Activated naive CD4-positive, alpha-beta T cell treated with anti-CD3 and anti-CD28 coated beads, Interleukin-2, amount 50 U/mL, for 72 hours (primary cell): ENCODE results near the gene LIN28B. TPM values are rescaled to one million over a fixed set of nuclear protein-coding genes. Genes with fewer than 3 reads are reported as not detected.
"Not testable (repeated sequence)": the region's sequence is repeated elsewhere in the genome, so short reads cannot be mapped to it uniquely, and the experiment has no call there.

Experiments
- ATAC-seq, 2 donors: fragments of 150-1000 bp; cut with Tn5 transposase; 2 replicates each; pipeline ENCODE4 v1.10.0; 2021; ENCODE audit warnings: mild to moderate bottlenecking in 2 of 2, moderate library complexity in 2 of 2
- DNase-seq, 2 donors: peaks; one replicate each; pipeline ENCODE4 v3.0.0; 2021 to 2022; ENCODE audit warnings: low spot score in 2 of 2
- H3K27ac Mint-ChIP-seq, 2 donors: one replicate each; pipeline ENCODE4 v1.8.0; 2022; ENCODE audit warnings: mild to moderate bottlenecking in 2 of 2, mixed read lengths in 2 of 2
- H3K36me3 Mint-ChIP-seq, 2 donors: one replicate each; pipeline ENCODE4 v1.8.0; 2022; ENCODE audit warnings: mixed read lengths in 2 of 2
- H3K9me3 Mint-ChIP-seq, 2 donors: one replicate each; pipeline ENCODE4 v1.8.0; 2022; ENCODE audit warnings: mixed read lengths in 2 of 2
- total RNA-seq, 2 donors: library from RNA; stranded (reverse); gene quantifications; one replicate each; pipeline ENCODE4 v1.2.3, GENCODE V29; 2022

Gene LIN28B
- total RNA-seq, 2 donors from 2014 or later: not detected

GRCh38 chr6:105072798-105073199, 115.9 kb downstream of the LIN28B start:
- ATAC-seq (no peak), DNase-seq (no peak)
- Mint-ChIP-seq H3K36me3 (no peaks in the 10 kb centered on the region), H3K9me3 (no peaks in the 10 kb centered on the region), H3K27ac (no peak overlapping the region)

GRCh38 chr6:105075210-105075609, 118.3 kb downstream of the LIN28B start:
- Mint-ChIP-seq H3K27ac (no peak overlapping the region), H3K9me3 (no peaks in the 10 kb centered on the region), H3K36me3 (no peaks in the 10 kb centered on the region)
- ATAC-seq: no peak
- no peak for DNase-seq

- not testable (repeated sequence) for ATAC-seq, H3K9me3 Mint-ChIP-seq, DNase-seq, H3K27ac Mint-ChIP-seq, H3K36me3 Mint-ChIP-seq
Measured at GRCh38 chr6:105076418-105076817, 119.5 kb downstream of the LIN28B start.

GRCh38 chr6:105077596-105078385, 120.9 kb downstream of the LIN28B start:
- Mint-ChIP-seq H3K27ac (no peak overlapping the region), H3K36me3 (no peaks in the 10 kb centered on the region), H3K9me3 (no peaks in the 10 kb centered on the region)
- DNase-seq (no peak), ATAC-seq (no peak)

GRCh38 chr6:105078386-105078708, 121.4 kb downstream of the LIN28B start:
- Mint-ChIP-seq H3K9me3 (no peaks in the 10 kb centered on the region), H3K36me3 (no peaks in the 10 kb centered on the region), H3K27ac (no peak overlapping the region)
- ATAC-seq (no peak), DNase-seq (no peak)

GRCh38 chr6:105080279-105080678, 123.4 kb downstream of the LIN28B start:
- Mint-ChIP-seq H3K9me3 (no peaks in the 10 kb centered on the region), H3K36me3 (no peaks in the 10 kb centered on the region), H3K27ac (no peak overlapping the region)
- ATAC-seq (no peak), DNase-seq (no peak)

GRCh38 chr6:105081662-105082061, 124.8 kb downstream of the LIN28B start:
- ATAC-seq, H3K36me3 Mint-ChIP-seq: not testable (repeated sequence)

GRCh38 chr6:105087571-105088211, 130.8 kb downstream of the LIN28B start:
- no peaks in the 10 kb centered on the region for H3K36me3 Mint-ChIP-seq
- H3K27ac Mint-ChIP-seq: no peak overlapping the region
- no peaks in the 10 kb centered on the region for H3K9me3 Mint-ChIP-seq
- peak; percentile 46 to 47 for ATAC-seq
- no peak for DNase-seq

More at GRCh38 chr6:105081662-105082061, 124.8 kb downstream of the LIN28B start:
- H3K9me3 Mint-ChIP-seq, DNase-seq, H3K27ac Mint-ChIP-seq: not testable (repeated sequence)

- DNase-seq (no peak), ATAC-seq (no peak)
- H3K27ac Mint-ChIP-seq: no peak overlapping the region
- H3K36me3 Mint-ChIP-seq: no peaks in the 10 kb centered on the region
- no peaks in the 10 kb centered on the region for H3K9me3 Mint-ChIP-seq
Measured at GRCh38 chr6:105091140-105091829, 134.4 kb downstream of the LIN28B start.

GRCh38 chr6:105094133-105094640, 137.3 kb downstream of the LIN28B start:
- Mint-ChIP-seq H3K36me3 (no peaks in the 10 kb centered on the region), H3K27ac (no peak overlapping the region), H3K9me3 (no peaks in the 10 kb centered on the region)
- no peak for ATAC-seq
- DNase-seq: no peak

GRCh38 chr6:105095139-105095538, 138.2 kb downstream of the LIN28B start:
- DNase-seq: no peak
- Mint-ChIP-seq H3K9me3 (no peaks in the 10 kb centered on the region), H3K36me3 (no peaks in the 10 kb centered on the region), H3K27ac (no peak overlapping the region)
- no peak for ATAC-seq

GRCh38 chr6:105097288-105097687, 140.4 kb downstream of the LIN28B start:
- H3K9me3 Mint-ChIP-seq: no peaks in the 10 kb centered on the region
- no peaks in the 10 kb centered on the region for H3K36me3 Mint-ChIP-seq
- ATAC-seq (no peak), DNase-seq (no peak)
- H3K27ac Mint-ChIP-seq: no peak overlapping the region

- no peak for ATAC-seq
- no peak for DNase-seq
- H3K9me3 Mint-ChIP-seq: no peaks in the 10 kb centered on the region
- no peak overlapping the region for H3K27ac Mint-ChIP-seq
- H3K36me3 Mint-ChIP-seq: no peaks in the 10 kb centered on the region
Measured at GRCh38 chr6:105099371-105099770, 142.5 kb downstream of the LIN28B start.

GRCh38 chr6:105102186-105102585, 145.3 kb downstream of the LIN28B start:
- H3K36me3 Mint-ChIP-seq: no peaks in the 10 kb centered on the region
- H3K27ac Mint-ChIP-seq: no peak overlapping the region
- DNase-seq: no peak
- ATAC-seq: no peak
- no peaks in the 10 kb centered on the region for H3K9me3 Mint-ChIP-seq

GRCh38 chr6:105105094-105105493, 148.2 kb downstream of the LIN28B start:
- DNase-seq (no peak), ATAC-seq (no peak)
- Mint-ChIP-seq H3K9me3 (no peaks in the 10 kb centered on the region), H3K27ac (no peak overlapping the region), H3K36me3 (no peaks in the 10 kb centered on the region)

- Mint-ChIP-seq H3K27ac (no peak overlapping the region), H3K9me3 (no peaks in the 10 kb centered on the region), H3K36me3 (no peaks in the 10 kb centered on the region)
- DNase-seq (no peak), ATAC-seq (no peak)
Measured at GRCh38 chr6:105106260-105106659, 149.4 kb downstream of the LIN28B start.

GRCh38 chr6:105107207-105107606, 150.3 kb downstream of the LIN28B start:
- no peak overlapping the region for H3K27ac Mint-ChIP-seq
- no peak for ATAC-seq
- H3K9me3 Mint-ChIP-seq: no peaks in the 10 kb centered on the region
- no peaks in the 10 kb centered on the region for H3K36me3 Mint-ChIP-seq
- DNase-seq: no peak
